CD4-positive, alpha-beta T cell (primary cell): Measurements from ENCODE around the gene RAI14. TPM values are rescaled to one million over a fixed set of nuclear protein-coding genes. Genes with fewer than 3 reads are reported as not detected.

Experiments
- ATAC-seq: fragments of 200-7000 bp; cut with Tn5 transposase; one replicate; pipeline ENCODE4 v1.10.0; 2022; ENCODE audit warnings: mild to moderate bottlenecking; ENCODE audit not compliant: poor library complexity
- CTCF ChIA-PET: fragments of 350-600 bp; sonication (Branson Sonifier 250); formaldehyde crosslinking; loops from one replicate; lab custom pipeline; 2021; ENCODE audit warnings: antibody characterized with exemption, inconsistent platforms; lab: Charles Lee
- POLR2A ChIA-PET: fragments of 350-600 bp; sonication (Branson Sonifier 250); formaldehyde crosslinking; loops from one replicate; lab custom pipeline; 2021; ENCODE audit warnings: antibody characterized with exemption, inconsistent platforms; lab: Charles Lee
- DNase-seq, 14 experiments: peaks; one replicate each; pipeline ENCODE4 v3.0.0-alpha.2; 2013 to 2020; ENCODE audit warnings: mixed read lengths in 2 of 14
- H3K27ac ChIP-seq, 2 donors: one replicate each; pipeline versions ENCODE4 v1.5.1 to v1.7.0; 2013; ENCODE audit warnings: low read length in 2 of 2, low read depth in 1 of 2, mild to moderate bottlenecking in 1 of 2
- H3K27me3 ChIP-seq, 2 experiments: 1 replicate in 1 of 2; 2 replicates in 1 of 2; pipeline versions ENCODE4 v1.6.1 to v1.7.0; 2013; ENCODE audit warnings: low read length in 2 of 2, control low read depth in 1 of 2, mild to moderate bottlenecking in 1 of 2, moderate library complexity in 1 of 2; ENCODE audit not compliant: insufficient read depth in 2 of 2, control insufficient read depth in 1 of 2
- H3K36me3 ChIP-seq: one replicate; pipeline ENCODE4 v1.6.1; 2013; ENCODE audit warnings: low read length, control low read depth; ENCODE audit not compliant: insufficient read depth
- H3K4me1 ChIP-seq: one replicate; pipeline ENCODE4 v1.6.1; 2013; ENCODE audit warnings: low read length, control low read depth; ENCODE audit not compliant: insufficient read depth
- H3K4me3 ChIP-seq: one replicate; pipeline ENCODE4 v1.5.1; 2013; ENCODE audit warnings: mild to moderate bottlenecking, low read length, moderate library complexity
- H3K9me3 ChIP-seq, 2 experiments: 1 replicate in 1 of 2; 2 replicates in 1 of 2; pipeline versions ENCODE4 v1.6.1 to v1.7.0; 2013; ENCODE audit warnings: low read length in 2 of 2, mild to moderate bottlenecking in 2 of 2, control low read depth in 1 of 2, moderate library complexity in 1 of 2; ENCODE audit not compliant: control insufficient read depth in 1 of 2, insufficient read depth in 1 of 2
- H3K27ac Mint-ChIP-seq: one replicate; pipeline ENCODE4 v1.8.0; 2020; ENCODE audit warnings: mixed read lengths
- H3K27me3 Mint-ChIP-seq: one replicate; pipeline ENCODE4 v1.8.0; 2021; ENCODE audit warnings: mixed read lengths
- H3K36me3 Mint-ChIP-seq: one replicate; pipeline ENCODE4 v1.8.0; 2021; ENCODE audit warnings: low read depth, mixed read lengths
- H3K4me1 Mint-ChIP-seq: one replicate; pipeline ENCODE4 v1.8.0; 2021; ENCODE audit warnings: low read depth, mixed read lengths
- H3K4me3 Mint-ChIP-seq: one replicate; pipeline ENCODE4 v1.8.0; 2020; ENCODE audit warnings: mild to moderate bottlenecking, mixed read lengths
- H3K9me3 Mint-ChIP-seq: one replicate; pipeline ENCODE4 v1.8.0; 2020; ENCODE audit warnings: mixed read lengths
- intact Hi-C, 2 experiments: fragments of 100-400 bp; cut with DNase I in 1 of 2; cut with micrococcal nuclease in 1 of 2; formaldehyde crosslinking; loops; one replicate each; pipeline versions ENCODE4 v1.15.1 to v1.9.0; 2023 to 2025; cut with DNase I, micrococcal nuclease
- total RNA-seq, 174 experiments: library from RNA in 2 of 174; stranded (reverse) in 2 of 174; gene quantifications; one replicate each; pipeline ENCODE4 v1.2.3 and lab custom pipeline; 2021 to 2026
- TF ChIP-seq, protein P1 (sequence below): fragments of 200-600 bp; IDR thresholded peaks from one replicate; pipeline ENCODE4 v1.8.0; 2022; ENCODE audit warnings: antibody characterized with exemption, mild to moderate bottlenecking

The RAI14 gene
- total RNA-seq, 2 experiments from 2014 or later = 0.20 to 0.60 TPM

DNA sequence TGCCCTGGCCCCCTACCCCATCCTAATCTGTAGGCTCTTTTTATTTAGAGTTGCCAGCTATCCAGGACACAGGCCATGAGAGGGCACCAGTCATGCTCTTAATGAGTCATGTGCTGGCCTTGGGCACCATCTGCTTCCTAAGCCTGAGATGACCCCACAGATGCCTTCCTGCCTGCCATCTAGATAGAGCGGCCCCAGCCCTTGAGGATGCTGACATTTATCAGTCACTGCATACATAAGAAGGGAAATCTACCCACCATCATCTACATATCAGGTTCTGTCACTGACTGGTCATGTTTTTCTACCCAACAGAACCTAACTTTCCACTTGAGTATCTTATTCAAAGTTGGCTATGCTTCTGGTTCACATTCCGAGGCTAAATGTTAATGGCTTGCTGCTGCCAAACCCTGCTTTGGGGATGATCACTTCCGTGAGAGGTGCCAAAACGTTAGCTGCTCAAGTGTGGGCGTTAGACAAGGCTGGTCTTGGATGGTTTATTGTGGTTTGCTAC lies 132.9 kb downstream of the RAI14 start:
- Mint-ChIP-seq H3K27ac (no peak overlapping the region), H3K36me3 (no peaks in the 10 kb centered on the region), H3K9me3 (no peaks in the 10 kb centered on the region), H3K4me1 (no peaks in the 10 kb centered on the region), H3K27me3 (peaks cover 21% of the 10 kb centered on the region), H3K4me3 (no peak overlapping the region)
- Histone ChIP-seq H3K27ac (no peak overlapping the region), H3K4me1 (no peaks in the 10 kb centered on the region), H3K36me3 (no peaks in the 10 kb centered on the region), H3K4me3 (no peak overlapping the region), H3K9me3 (peaks cover 0 to 7% of the 10 kb centered on the region in 2 experiments), H3K27me3 (no peaks in the 10 kb centered on the region)
- TF ChIP-seq, protein P1, sequence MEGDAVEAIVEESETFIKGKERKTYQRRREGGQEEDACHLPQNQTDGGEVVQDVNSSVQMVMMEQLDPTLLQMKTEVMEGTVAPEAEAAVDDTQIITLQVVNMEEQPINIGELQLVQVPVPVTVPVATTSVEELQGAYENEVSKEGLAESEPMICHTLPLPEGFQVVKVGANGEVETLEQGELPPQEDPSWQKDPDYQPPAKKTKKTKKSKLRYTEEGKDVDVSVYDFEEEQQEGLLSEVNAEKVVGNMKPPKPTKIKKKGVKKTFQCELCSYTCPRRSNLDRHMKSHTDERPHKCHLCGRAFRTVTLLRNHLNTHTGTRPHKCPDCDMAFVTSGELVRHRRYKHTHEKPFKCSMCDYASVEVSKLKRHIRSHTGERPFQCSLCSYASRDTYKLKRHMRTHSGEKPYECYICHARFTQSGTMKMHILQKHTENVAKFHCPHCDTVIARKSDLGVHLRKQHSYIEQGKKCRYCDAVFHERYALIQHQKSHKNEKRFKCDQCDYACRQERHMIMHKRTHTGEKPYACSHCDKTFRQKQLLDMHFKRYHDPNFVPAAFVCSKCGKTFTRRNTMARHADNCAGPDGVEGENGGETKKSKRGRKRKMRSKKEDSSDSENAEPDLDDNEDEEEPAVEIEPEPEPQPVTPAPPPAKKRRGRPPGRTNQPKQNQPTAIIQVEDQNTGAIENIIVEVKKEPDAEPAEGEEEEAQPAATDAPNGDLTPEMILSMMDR = no peak
- no peak for ATAC-seq
- POLR2A ChIA-PET = no interaction called here
- no peak for DNase-seq
- intact Hi-C loops = no loop called here
- CTCF ChIA-PET = no interaction called here

DNA sequence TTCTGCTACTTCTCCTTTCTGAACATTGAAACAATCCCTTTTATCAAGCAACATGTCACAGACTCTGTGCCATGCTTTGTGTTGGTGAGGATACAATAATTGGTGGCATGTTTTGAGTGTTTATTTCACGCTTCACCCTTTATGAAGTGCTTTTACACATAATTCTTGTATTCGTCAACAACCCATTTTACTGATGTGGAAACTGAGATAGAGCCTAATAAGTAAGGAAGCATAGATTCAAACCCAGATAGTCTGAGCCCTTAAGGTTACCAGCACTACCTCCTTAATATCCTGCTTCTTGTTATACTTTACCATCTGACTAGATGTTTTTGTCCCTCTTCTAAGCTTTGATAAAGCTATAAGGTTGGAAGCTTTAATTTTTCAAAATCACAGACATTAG lies 133.5 kb downstream of the RAI14 start:
- Histone ChIP-seq H3K9me3 (peaks cover 0 to 7% of the 10 kb centered on the region in 2 experiments), H3K36me3 (no peaks in the 10 kb centered on the region), H3K27ac (no peak overlapping the region), H3K4me3 (no peak overlapping the region), H3K27me3 (no peaks in the 10 kb centered on the region), H3K4me1 (no peaks in the 10 kb centered on the region)
- no peaks in the 10 kb centered on the region for H3K36me3 Mint-ChIP-seq
- POLR2A ChIA-PET = no interaction called here
- H3K4me1 Mint-ChIP-seq = no peaks in the 10 kb centered on the region
- no peaks in the 10 kb centered on the region for H3K9me3 Mint-ChIP-seq
- intact Hi-C loops = no loop called here
- peaks cover 21% of the 10 kb centered on the region for H3K27me3 Mint-ChIP-seq
- no peak overlapping the region for H3K4me3 Mint-ChIP-seq
- no peak for ATAC-seq
- no peak for DNase-seq
- TF ChIP-seq, protein P1 = no peak
- H3K27ac Mint-ChIP-seq = no peak overlapping the region
- CTCF ChIA-PET = no interaction called here

DNA sequence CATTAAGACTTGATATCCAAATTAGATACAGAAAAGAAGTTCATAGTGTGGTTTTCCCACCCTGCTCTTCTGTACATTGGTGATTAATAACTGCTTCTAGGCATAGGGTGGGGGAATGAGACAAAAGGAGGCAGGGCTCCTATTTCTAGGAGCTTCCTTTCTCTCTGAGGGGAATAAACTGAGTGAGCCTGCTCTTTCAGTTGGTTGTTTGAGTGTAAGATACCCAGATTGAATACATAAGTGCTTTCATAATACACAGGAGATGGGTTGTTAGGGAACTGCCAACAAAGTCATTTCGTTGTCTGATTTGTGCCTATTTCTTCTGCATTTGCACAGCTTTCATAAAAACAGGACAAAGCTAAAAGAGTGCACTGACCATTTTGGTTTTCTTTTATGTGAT lies 133.9 kb downstream of the RAI14 start:
- POLR2A ChIA-PET = no interaction called here
- H3K27me3 ChIP-seq = no peaks in the 10 kb centered on the region
- no peaks in the 10 kb centered on the region for H3K9me3 Mint-ChIP-seq
- intact Hi-C loops = no loop called here
- H3K4me3 ChIP-seq = no peak overlapping the region
- H3K36me3 Mint-ChIP-seq = no peaks in the 10 kb centered on the region
- no peak overlapping the region for H3K4me3 Mint-ChIP-seq
- CTCF ChIA-PET = no interaction called here
- peaks cover 0 to 7% of the 10 kb centered on the region in 2 experiments for H3K9me3 ChIP-seq
- H3K4me1 ChIP-seq = no peaks in the 10 kb centered on the region
- H3K27ac Mint-ChIP-seq = no peak overlapping the region
- H3K36me3 ChIP-seq = no peaks in the 10 kb centered on the region
- TF ChIP-seq, protein P1 = no peak
- no peak overlapping the region for H3K27ac ChIP-seq
- peaks cover 21% of the 10 kb centered on the region for H3K27me3 Mint-ChIP-seq
- DNase-seq = no peak
- no peak for ATAC-seq
- no peaks in the 10 kb centered on the region for H3K4me1 Mint-ChIP-seq
